Neuron (in vitro differentiated cells): ENCODE measurements around the gene HOXC12.

ENCODE experiments used
- H2AFZ ChIP-seq: one replicate; pipeline ENCODE4 v1.6.1; 2013; ENCODE audit warnings: low read depth, mild to moderate bottlenecking, inconsistent platforms, low read length, moderate library complexity
- H3K27me3 ChIP-seq: one replicate; pipeline ENCODE4 v1.6.1; 2013; ENCODE audit warnings: low read length; ENCODE audit not compliant: insufficient read depth
- H3K36me3 ChIP-seq: one replicate; pipeline ENCODE4 v1.6.1; 2013; ENCODE audit warnings: low read length; ENCODE audit not compliant: insufficient read depth
- H3K4me1 ChIP-seq: one replicate; pipeline ENCODE4 v1.6.1; 2013; ENCODE audit warnings: low read length; ENCODE audit not compliant: insufficient read depth
- H3K4me3 ChIP-seq: 2 replicates; pipeline ENCODE4 v1.5.1; 2013; ENCODE audit warnings: mild to moderate bottlenecking, low read length, moderate library complexity
- H3K9me3 ChIP-seq: one replicate; pipeline ENCODE4 v1.6.1; 2013; ENCODE audit warnings: low read length

Gene HOXC12

GRCh38 chr12:53954694-53955035 is at the start of gene HOXC12:
Gene HOXC12 (plus strand): TSS chr12:53954903. CDS start chr12:53954930, 27 bp downstream.
- Histone ChIP-seq H3K4me1 (no peaks in the 10 kb centered on the region), H3K4me3 (no peak within 1 kb of the TSS), H3K36me3 (no peaks in the 10 kb centered on the region), H3K27me3 (peaks cover 99% of the 10 kb centered on the region), H3K9me3 (peaks cover 6% of the 10 kb centered on the region), H2AFZ (no peak within 1 kb of the TSS)

GRCh38 chr12:53907103-53907502 is 47.6 kb upstream of the HOXC12 start:
- Histone ChIP-seq H3K9me3 (no peaks in the 10 kb centered on the region), H3K36me3 (no peaks in the 10 kb centered on the region), H3K4me3 (no peak overlapping the region), H3K27me3 (peaks cover 16% of the 10 kb centered on the region), H3K4me1 (no peaks in the 10 kb centered on the region), H2AFZ (no peak overlapping the region)

GRCh38 chr12:53916788-53917655 is 37.7 kb upstream of the HOXC12 start:
- Histone ChIP-seq H3K4me1 (no peaks in the 10 kb centered on the region), H3K9me3 (no peaks in the 10 kb centered on the region), H3K27me3 (peaks cover 30% of the 10 kb centered on the region), H3K4me3 (no peak overlapping the region), H3K36me3 (no peaks in the 10 kb centered on the region), H2AFZ (no peak overlapping the region)

GRCh38 chr12:53924521-53925405 is 29.9 kb upstream of the HOXC12 start:
- no peaks in the 10 kb centered on the region for H3K4me1 ChIP-seq
- H3K4me3 ChIP-seq, result no peak overlapping the region
- H2AFZ ChIP-seq, result no peak overlapping the region
- no peaks in the 10 kb centered on the region for H3K36me3 ChIP-seq
- peaks cover 75% of the 10 kb centered on the region for H3K27me3 ChIP-seq
- H3K9me3 ChIP-seq, result peaks cover 2% of the 10 kb centered on the region

- Histone ChIP-seq H3K4me1 (no peaks in the 10 kb centered on the region), H2AFZ (no peak overlapping the region), H3K27me3 (peaks cover 93% of the 10 kb centered on the region), H3K4me3 (no peak overlapping the region), H3K36me3 (no peaks in the 10 kb centered on the region), H3K9me3 (peaks cover 2% of the 10 kb centered on the region)
These were observed 27.3 kb upstream of the HOXC12 start for GRCh38 chr12:53927220-53928029.

- no peak overlapping the region for H2AFZ ChIP-seq
- no peaks in the 10 kb centered on the region for H3K4me1 ChIP-seq
- peaks cover 93% of the 10 kb centered on the region for H3K27me3 ChIP-seq
- no peak overlapping the region for H3K4me3 ChIP-seq
- peaks cover 2% of the 10 kb centered on the region for H3K9me3 ChIP-seq
- H3K36me3 ChIP-seq, result no peaks in the 10 kb centered on the region
These were observed 26.5 kb upstream of the HOXC12 start for GRCh38 chr12:53928054-53928835.

- H3K36me3 ChIP-seq, result no peaks in the 10 kb centered on the region
These were observed 25.2 kb upstream of the HOXC12 start for GRCh38 chr12:53929527-53929926.

GRCh38 chr12:53930591-53931255 is 24.0 kb upstream of the HOXC12 start:
- Histone ChIP-seq H3K4me3 (no peak overlapping the region), H3K9me3 (peaks cover 2% of the 10 kb centered on the region), H3K27me3 (peaks cover 97% of the 10 kb centered on the region), H3K36me3 (no peaks in the 10 kb centered on the region), H3K4me1 (peaks cover 3% of the 10 kb centered on the region), H2AFZ (no peak overlapping the region)

More at GRCh38 chr12:53929527-53929926, 25.2 kb upstream of the HOXC12 start:
- H3K9me3 ChIP-seq, result peaks cover 2% of the 10 kb centered on the region
- no peaks in the 10 kb centered on the region for H3K4me1 ChIP-seq
- H3K27me3 ChIP-seq, result peaks cover 94% of the 10 kb centered on the region
- no peak overlapping the region for H3K4me3 ChIP-seq
- H2AFZ ChIP-seq, result no peak overlapping the region

- peaks cover 3% of the 10 kb centered on the region for H3K4me1 ChIP-seq
These were observed 22.7 kb upstream of the HOXC12 start for GRCh38 chr12:53931844-53932581.

GRCh38 chr12:53932915-53933314 is 21.8 kb upstream of the HOXC12 start:
- H3K27me3 ChIP-seq, result peaks cover 97% of the 10 kb centered on the region
- H3K4me1 ChIP-seq, result peaks cover 3% of the 10 kb centered on the region
- H3K4me3 ChIP-seq, result no peak overlapping the region
- no peak overlapping the region for H2AFZ ChIP-seq
- peaks cover 3% of the 10 kb centered on the region for H3K9me3 ChIP-seq
- H3K36me3 ChIP-seq, result no peaks in the 10 kb centered on the region

More at GRCh38 chr12:53931844-53932581, 22.7 kb upstream of the HOXC12 start:
- no peak overlapping the region for H3K4me3 ChIP-seq
- no peak overlapping the region for H2AFZ ChIP-seq
- H3K36me3 ChIP-seq, result no peaks in the 10 kb centered on the region
- H3K27me3 ChIP-seq, result peaks cover 97% of the 10 kb centered on the region
- peaks cover 3% of the 10 kb centered on the region for H3K9me3 ChIP-seq
